Trophoblast cell (in vitro differentiated cells and primary cell): Measurements from ENCODE around the gene ZBTB33.

Experiments
- DNase-seq, 2 donors: peaks; one replicate each; pipeline ENCODE4 v3.0.0-alpha.2; 2016
- H2AFZ ChIP-seq: 2 replicates; pipeline ENCODE4 v1.6.1; 2013; ENCODE audit warnings: low read length, moderate library complexity, mild to moderate bottlenecking; ENCODE audit not compliant: insufficient read depth, poor library complexity
- H2AK5ac ChIP-seq: 2 replicates; pipeline ENCODE4 v1.6.1; 2013; ENCODE audit warnings: mild to moderate bottlenecking, low read length
- H2BK120ac ChIP-seq: 2 replicates; pipeline ENCODE4 v1.6.1; 2013; ENCODE audit warnings: low read length, mild to moderate bottlenecking, moderate library complexity; ENCODE audit not compliant: insufficient read depth, poor library complexity
- H2BK12ac ChIP-seq: 2 replicates; pipeline ENCODE4 v1.6.1; 2013; ENCODE audit warnings: mild to moderate bottlenecking, low read length, moderate library complexity
- H2BK5ac ChIP-seq: 2 replicates; pipeline ENCODE4 v1.6.1; 2013; ENCODE audit warnings: low read length, low read depth, moderate library complexity, mild to moderate bottlenecking; ENCODE audit not compliant: poor library complexity
- H3K14ac ChIP-seq: 2 replicates; pipeline ENCODE4 v1.6.1; 2013; ENCODE audit warnings: mild to moderate bottlenecking, low read length
- H3K18ac ChIP-seq: 2 replicates; pipeline ENCODE4 v1.6.1; 2013; ENCODE audit warnings: mild to moderate bottlenecking, low read length
- H3K23ac ChIP-seq: 2 replicates; pipeline ENCODE4 v1.6.1; 2013; ENCODE audit warnings: low read length
- H3K27ac ChIP-seq: 2 replicates; pipeline ENCODE4 v1.5.1; 2013; ENCODE audit warnings: low read depth, mild to moderate bottlenecking, inconsistent platforms, low read length, moderate library complexity
- H3K27me3 ChIP-seq: 2 replicates; pipeline ENCODE4 v1.6.1; 2013; ENCODE audit warnings: inconsistent platforms, mild to moderate bottlenecking, low read length, moderate library complexity; ENCODE audit not compliant: insufficient read depth
- H3K36me3 ChIP-seq, 2 experiments: 1 replicate in 1 of 2; 2 replicates in 1 of 2; pipeline ENCODE4 v1.6.1; 2013; ENCODE audit warnings: low read length in 2 of 2, mild to moderate bottlenecking in 2 of 2, moderate library complexity in 1 of 2; ENCODE audit not compliant: insufficient read depth in 2 of 2, control insufficient read depth in 1 of 2
- H3K4ac ChIP-seq: 2 replicates; pipeline ENCODE4 v1.6.1; 2013; ENCODE audit warnings: low read depth, mild to moderate bottlenecking, low read length, moderate library complexity
- H3K4me1 ChIP-seq, 2 experiments: 1 replicate in 1 of 2; 2 replicates in 1 of 2; pipeline ENCODE4 v1.6.1; 2013; ENCODE audit warnings: low read length in 2 of 2, mild to moderate bottlenecking in 2 of 2, moderate library complexity in 1 of 2; ENCODE audit not compliant: insufficient read depth in 2 of 2, control insufficient read depth in 1 of 2
- H3K4me2 ChIP-seq: 2 replicates; pipeline ENCODE4 v1.6.1; 2013; ENCODE audit warnings: inconsistent platforms, mild to moderate bottlenecking, low read length, moderate library complexity
- H3K4me3 ChIP-seq: 2 replicates; pipeline ENCODE4 v1.5.1; 2013; ENCODE audit warnings: mild to moderate bottlenecking, low read depth, low read length, inconsistent platforms
- H3K79me1 ChIP-seq: one replicate; pipeline ENCODE4 v1.6.1; 2013; ENCODE audit warnings: low read length
- H3K79me2 ChIP-seq: 2 replicates; pipeline ENCODE4 v1.6.1; 2013; ENCODE audit warnings: low read length, mild to moderate bottlenecking; ENCODE audit not compliant: control insufficient read depth, insufficient read depth, poor library complexity
- H3K9ac ChIP-seq: 2 replicates; pipeline ENCODE4 v1.6.1; 2013; ENCODE audit warnings: mild to moderate bottlenecking, low read length
- H3K9me3 ChIP-seq: 2 replicates; pipeline ENCODE4 v1.6.1; 2013; ENCODE audit warnings: low read depth, mild to moderate bottlenecking, control low read depth, inconsistent platforms, low read length; ENCODE audit not compliant: insufficient read depth
- H4K12ac ChIP-seq: 2 replicates; pipeline ENCODE4 v1.6.1; 2013; ENCODE audit warnings: low read depth, mild to moderate bottlenecking, low read length, moderate library complexity
- H4K8ac ChIP-seq: 2 replicates; pipeline ENCODE4 v1.6.1; 2013; ENCODE audit warnings: low read depth, mild to moderate bottlenecking, low read length, moderate library complexity
- H4K91ac ChIP-seq: one replicate; pipeline ENCODE4 v1.6.1; 2013; ENCODE audit warnings: low read depth, mild to moderate bottlenecking, low read length, moderate library complexity
- WGBS: extraction: QIAGEN DNeasy Blood & Tissue Kit; methylation state at CpG from one replicate; pipeline ENCODE4 v1.1.7; 2013; ENCODE audit warnings: missing lambda C conversion rate; ENCODE audit not compliant: insufficient read length, insufficient coverage; ENCODE audit errors: extremely low coverage; 5-methylcytosine and 5-hydroxymethylcytosine counted together

Gene ZBTB33

GRCh38 chrX:120286733-120287512 is 36.3 kb downstream of the ZBTB33 start:
- Histone ChIP-seq H4K91ac (no peak overlapping the region), H3K4me3 (no peak overlapping the region), H3K4me1 (peaks cover 0 to 2% of the 10 kb centered on the region in 2 experiments), H3K79me2 (no peaks in the 10 kb centered on the region), H3K27me3 (no peaks in the 10 kb centered on the region), H3K4ac (no peak overlapping the region), H3K14ac (no peak overlapping the region), H3K4me2 (no peak overlapping the region), H2BK120ac (no peak overlapping the region), H3K27ac (no peak overlapping the region), H2BK12ac (no peak overlapping the region), H3K9ac (no peak overlapping the region), H3K9me3 (no peaks in the 10 kb centered on the region), H3K36me3 (no peaks in the 10 kb centered on the region), H4K12ac (no peak overlapping the region), H4K8ac (no peak overlapping the region), H3K79me1 (no peaks in the 10 kb centered on the region), H3K18ac (no peak overlapping the region), H3K23ac (no peak overlapping the region), H2BK5ac (no peak overlapping the region), H2AFZ (no peak overlapping the region), H2AK5ac (no peak overlapping the region)
- no CpG with 5 or more reads among the region's 4 CpGs for WGBS
- DNase-seq: no peak

GRCh38 chrX:120287513-120288112 is 37.0 kb downstream of the ZBTB33 start:
- H3K9ac ChIP-seq: no peak overlapping the region
- H3K9me3 ChIP-seq: no peaks in the 10 kb centered on the region
- H3K79me2 ChIP-seq: no peaks in the 10 kb centered on the region
- H2AK5ac ChIP-seq: no peak overlapping the region
- no peak overlapping the region for H3K23ac ChIP-seq
- H3K14ac ChIP-seq: no peak overlapping the region
- no peak overlapping the region for H2BK12ac ChIP-seq
- no peak overlapping the region for H4K12ac ChIP-seq
- no peaks in the 10 kb centered on the region for H3K79me1 ChIP-seq
- no CpG with 5 or more reads among the region's 3 CpGs for WGBS
- H3K27ac ChIP-seq: no peak overlapping the region
- no peak overlapping the region for H2BK120ac ChIP-seq
- H3K4ac ChIP-seq: no peak overlapping the region
- DNase-seq: no peak
- no peaks in the 10 kb centered on the region for H3K36me3 ChIP-seq
- no peak overlapping the region for H3K18ac ChIP-seq
- no peaks in the 10 kb centered on the region for H3K27me3 ChIP-seq
- H4K91ac ChIP-seq: no peak overlapping the region
- no peak overlapping the region for H3K4me3 ChIP-seq
- no peak overlapping the region for H3K4me2 ChIP-seq
- no peak overlapping the region for H2BK5ac ChIP-seq
- H2AFZ ChIP-seq: no peak overlapping the region
- no peak overlapping the region for H4K8ac ChIP-seq
- H3K4me1 ChIP-seq: peaks cover 0 to 2% of the 10 kb centered on the region in 2 experiments

- Histone ChIP-seq H4K12ac (no peak overlapping the region), H3K9me3 (no peaks in the 10 kb centered on the region), H3K18ac (no peak overlapping the region), H3K27ac (no peak overlapping the region), H3K4ac (no peak overlapping the region), H2AK5ac (no peak overlapping the region), H3K27me3 (no peaks in the 10 kb centered on the region), H3K79me2 (no peaks in the 10 kb centered on the region), H3K9ac (no peak overlapping the region), H3K36me3 (no peaks in the 10 kb centered on the region), H4K91ac (no peak overlapping the region), H3K4me1 (no peaks in the 10 kb centered on the region), H2BK12ac (no peak overlapping the region), H3K4me3 (no peak overlapping the region), H2BK120ac (no peak overlapping the region), H3K79me1 (no peaks in the 10 kb centered on the region), H3K23ac (no peak overlapping the region), H2BK5ac (no peak overlapping the region), H3K14ac (no peak overlapping the region), H2AFZ (no peak overlapping the region), H4K8ac (no peak overlapping the region), H3K4me2 (no peak overlapping the region)
- DNase-seq: no peak
These were observed 39.5 kb downstream of the ZBTB33 start for GRCh38 chrX:120290107-120290506.

- no peak overlapping the region for H2BK5ac ChIP-seq
- H2BK120ac ChIP-seq: no peak overlapping the region
- no peak overlapping the region for H3K18ac ChIP-seq
- H3K4me3 ChIP-seq: no peak overlapping the region
- H3K4me2 ChIP-seq: no peak overlapping the region
- no peak overlapping the region for H2AK5ac ChIP-seq
- H3K4me1 ChIP-seq: no peaks in the 10 kb centered on the region
- WGBS: no CpG with 5 or more reads among the region's 6 CpGs
- H3K36me3 ChIP-seq: no peaks in the 10 kb centered on the region
- no peaks in the 10 kb centered on the region for H3K79me2 ChIP-seq
- no peak overlapping the region for H3K4ac ChIP-seq
- no peak overlapping the region for H4K8ac ChIP-seq
- no peak overlapping the region for H3K14ac ChIP-seq
- no peak overlapping the region for H2AFZ ChIP-seq
- H3K9ac ChIP-seq: no peak overlapping the region
- DNase-seq: no peak
- no peak overlapping the region for H4K91ac ChIP-seq
- H4K12ac ChIP-seq: no peak overlapping the region
- no peak overlapping the region for H2BK12ac ChIP-seq
- H3K27ac ChIP-seq: no peak overlapping the region
- no peaks in the 10 kb centered on the region for H3K27me3 ChIP-seq
- H3K9me3 ChIP-seq: no peaks in the 10 kb centered on the region
- H3K79me1 ChIP-seq: no peaks in the 10 kb centered on the region
- no peak overlapping the region for H3K23ac ChIP-seq
These were observed 40.6 kb downstream of the ZBTB33 start for GRCh38 chrX:120291211-120291610.
